GM21737 (cell line): Measurements from ENCODE around the gene NARF.
"Not testable (repeated sequence)": the region's sequence is repeated elsewhere in the genome, so short reads cannot be mapped to it uniquely, and the experiment has no call there.

ENCODE experiments used
- ATAC-seq: cut with Tn5 transposase; IDR thresholded peaks from one replicate; pipeline ENCODE4 v1.9.1; 2021; ENCODE audit warnings: mild to moderate bottlenecking, moderate library complexity; ENCODE audit not compliant: unreplicated experiment

Gene NARF

DNA sequence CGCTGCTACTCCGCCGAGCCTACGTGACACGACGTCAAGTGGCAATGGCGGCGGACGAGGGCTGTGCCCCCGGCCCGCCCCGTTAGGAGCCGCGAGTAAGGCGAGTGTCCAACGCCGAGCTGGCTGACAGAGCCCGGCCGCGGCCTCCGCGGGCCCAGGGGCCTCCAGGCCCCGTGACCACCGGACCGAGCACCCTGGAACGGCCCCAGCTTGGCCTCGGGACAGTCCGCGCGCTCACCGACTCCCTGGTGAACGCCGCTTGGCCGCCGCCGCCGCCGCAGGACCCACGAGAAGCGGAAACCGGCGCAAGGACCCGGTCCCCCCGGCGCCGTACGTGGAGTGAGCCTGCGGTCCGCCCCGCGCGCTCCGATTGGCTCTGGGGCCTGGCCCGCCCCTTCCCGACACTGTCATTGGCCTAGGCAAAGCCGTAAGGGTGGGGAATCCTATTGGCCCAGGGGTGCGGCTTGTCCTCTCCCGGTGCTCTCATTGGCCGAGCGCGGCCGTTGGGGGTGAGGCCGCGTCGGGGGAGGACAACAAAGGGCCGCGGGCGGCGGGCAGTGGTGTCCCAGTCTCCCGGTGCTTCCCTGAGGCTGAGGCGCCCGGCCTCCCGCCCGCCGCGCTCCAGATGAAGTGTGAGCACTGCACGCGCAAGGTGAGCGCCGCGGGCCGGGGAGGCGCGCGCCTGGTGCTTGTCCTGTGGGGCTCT lies at the start of gene NARF:
Gene NARF (plus strand): TSS at position 563 of the 706 bp plus-strand sequence. CDS start 63 bp downstream, at position 626.
- ATAC-seq: peak; percentile 90

DNA sequence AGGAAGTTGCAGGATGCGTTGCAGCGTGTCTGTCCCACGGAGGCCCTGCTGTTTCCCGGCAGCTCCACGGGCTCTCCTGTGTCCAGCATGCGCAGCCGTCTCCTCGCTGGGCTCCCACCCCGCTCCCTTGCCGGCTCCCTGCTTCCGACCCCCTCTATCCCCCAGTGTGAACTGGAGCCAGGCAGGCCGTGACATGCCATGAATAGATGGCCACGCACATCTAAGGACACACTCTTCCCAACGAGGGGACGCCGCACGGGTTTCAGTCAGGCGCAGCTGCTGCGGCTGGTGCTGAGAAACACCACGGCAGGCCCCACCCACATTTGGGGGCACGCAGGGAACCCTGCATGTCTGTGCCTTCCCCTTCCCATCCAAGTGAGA lies 49.6 kb upstream of the NARF start:
- ATAC-seq: no peak

DNA sequence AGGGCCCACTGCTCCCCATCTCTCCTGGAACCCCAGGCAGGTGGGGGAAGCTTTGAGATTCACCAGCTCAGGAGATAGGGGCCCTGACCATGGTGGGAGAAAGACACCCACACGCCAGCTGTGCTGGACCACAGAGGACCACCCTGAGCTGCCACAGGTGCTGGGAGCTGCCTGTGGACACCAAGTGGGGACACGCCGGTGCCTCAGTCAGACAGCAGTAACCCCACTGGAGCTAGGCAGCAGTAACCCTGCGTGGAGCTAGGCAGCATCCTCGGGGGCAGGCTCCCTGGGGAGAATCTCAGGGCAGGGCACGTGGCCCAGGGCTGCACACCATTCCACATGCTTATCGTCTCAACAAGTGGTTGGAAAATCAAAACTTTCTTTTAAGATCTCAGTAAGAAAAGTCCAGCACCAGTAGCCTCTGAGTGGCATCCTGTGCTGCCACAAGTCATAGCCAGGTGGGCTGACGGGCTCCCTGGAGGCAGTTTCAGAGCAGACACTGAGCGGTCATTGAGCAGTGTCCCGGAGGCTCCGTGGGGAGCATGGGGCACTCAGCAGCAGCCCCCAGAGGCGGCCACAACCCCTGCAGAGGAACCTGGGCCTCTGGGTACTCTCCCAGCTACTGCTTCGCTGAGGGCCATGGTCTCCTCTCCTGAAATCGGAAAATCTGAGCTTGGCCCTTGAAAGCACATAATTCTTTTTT lies 48.4 kb upstream of the NARF start:
- ATAC-seq: no peak

DNA sequence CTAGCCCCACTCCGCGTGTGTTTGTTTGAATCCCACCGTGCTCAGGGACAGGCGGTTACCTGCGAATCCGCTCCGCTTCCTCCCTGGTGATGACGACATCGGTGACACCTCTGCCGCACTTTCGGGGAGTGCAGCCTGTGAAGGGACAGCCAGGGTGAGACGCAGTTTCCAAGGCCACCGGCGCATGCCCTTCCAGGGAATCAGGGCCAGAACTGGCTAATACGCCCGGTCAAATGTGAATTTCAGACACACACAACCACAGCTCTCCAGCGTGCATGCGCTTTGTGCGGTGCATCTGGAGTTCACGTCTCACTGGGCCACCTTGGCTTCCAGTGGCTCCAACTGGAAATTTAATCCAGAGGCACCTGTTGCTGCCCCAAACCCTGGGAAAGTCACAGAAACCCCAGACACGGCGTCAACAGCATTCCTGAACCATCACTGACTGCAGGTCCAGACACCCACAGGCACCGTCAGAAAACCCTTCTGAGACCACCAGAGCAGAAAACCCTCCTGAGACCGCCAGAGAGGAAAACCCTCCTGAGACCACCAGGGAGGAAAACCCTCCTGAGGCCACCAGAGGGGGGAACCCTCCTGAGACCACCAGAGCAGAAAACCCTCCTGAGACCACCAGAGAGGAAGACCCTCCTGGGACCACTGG lies 47.0 kb upstream of the NARF start:
- no peak for ATAC-seq

DNA sequence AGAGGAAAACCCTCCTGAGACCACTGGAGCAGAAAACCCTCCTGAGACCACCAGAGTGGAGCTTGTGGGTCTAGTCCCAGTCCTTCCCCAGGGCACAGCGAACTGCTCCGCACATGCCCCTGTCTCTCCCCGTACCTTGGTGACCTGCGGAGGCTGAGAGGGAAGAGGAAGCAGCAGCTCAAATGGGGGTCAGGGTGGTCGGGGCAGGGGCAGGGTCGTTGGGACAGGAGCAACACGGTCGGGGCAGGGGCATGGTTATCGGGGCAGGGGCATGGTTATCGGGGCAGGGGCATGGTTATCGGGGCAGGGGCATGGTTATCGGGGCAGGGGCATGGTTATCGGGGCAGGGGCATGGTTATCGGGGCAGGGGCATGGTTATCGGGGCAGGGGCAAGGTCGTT lies 46.5 kb upstream of the NARF start:
- not testable (repeated sequence) for ATAC-seq

DNA sequence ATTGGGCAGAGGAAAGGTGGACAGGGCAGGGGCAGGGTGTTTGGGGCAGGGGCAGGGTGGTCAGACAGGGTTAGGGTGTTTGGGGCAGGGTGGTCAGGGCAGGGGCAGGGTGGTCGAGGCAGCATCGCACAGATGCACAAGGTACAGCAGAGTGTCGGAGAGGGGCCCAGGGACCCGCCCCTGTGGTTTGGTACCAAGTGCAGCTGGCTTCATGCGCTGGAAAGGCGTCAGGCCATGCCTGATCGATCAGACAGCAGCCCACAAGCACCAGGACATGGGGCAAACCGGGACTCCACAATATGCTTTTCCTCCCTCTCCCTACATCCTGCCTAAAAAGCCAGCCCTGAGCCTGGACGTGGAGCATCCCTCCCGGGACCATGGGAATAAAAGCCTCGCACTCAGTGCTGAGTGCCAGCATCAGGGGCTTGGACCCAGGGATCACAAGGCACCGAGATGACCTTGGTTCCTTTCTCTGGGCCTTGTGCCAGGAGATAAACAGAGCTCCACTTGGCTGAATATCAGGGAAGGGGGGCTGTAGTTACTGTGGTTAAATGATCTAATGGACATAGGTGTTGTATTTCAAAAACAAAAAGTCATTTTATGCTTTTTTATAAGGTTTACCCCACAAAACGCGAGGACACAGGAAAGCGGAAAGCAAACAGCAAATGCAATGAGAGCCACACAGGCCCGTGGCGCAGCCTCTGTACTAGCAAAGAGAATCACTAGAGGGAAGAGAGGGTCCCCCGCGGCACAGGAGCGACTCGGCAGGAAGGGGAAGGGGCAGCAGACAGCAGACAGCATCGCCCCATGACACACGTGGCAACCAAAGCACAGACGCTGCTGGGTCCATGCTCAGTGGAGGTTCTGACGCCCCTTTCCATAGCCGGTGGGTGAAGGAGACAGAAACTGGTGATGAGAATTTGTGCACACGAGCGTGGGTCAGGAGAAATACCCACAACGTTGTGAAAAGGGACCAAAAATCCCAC lies 45.7 kb upstream of the NARF start:
- ATAC-seq: no peak

DNA sequence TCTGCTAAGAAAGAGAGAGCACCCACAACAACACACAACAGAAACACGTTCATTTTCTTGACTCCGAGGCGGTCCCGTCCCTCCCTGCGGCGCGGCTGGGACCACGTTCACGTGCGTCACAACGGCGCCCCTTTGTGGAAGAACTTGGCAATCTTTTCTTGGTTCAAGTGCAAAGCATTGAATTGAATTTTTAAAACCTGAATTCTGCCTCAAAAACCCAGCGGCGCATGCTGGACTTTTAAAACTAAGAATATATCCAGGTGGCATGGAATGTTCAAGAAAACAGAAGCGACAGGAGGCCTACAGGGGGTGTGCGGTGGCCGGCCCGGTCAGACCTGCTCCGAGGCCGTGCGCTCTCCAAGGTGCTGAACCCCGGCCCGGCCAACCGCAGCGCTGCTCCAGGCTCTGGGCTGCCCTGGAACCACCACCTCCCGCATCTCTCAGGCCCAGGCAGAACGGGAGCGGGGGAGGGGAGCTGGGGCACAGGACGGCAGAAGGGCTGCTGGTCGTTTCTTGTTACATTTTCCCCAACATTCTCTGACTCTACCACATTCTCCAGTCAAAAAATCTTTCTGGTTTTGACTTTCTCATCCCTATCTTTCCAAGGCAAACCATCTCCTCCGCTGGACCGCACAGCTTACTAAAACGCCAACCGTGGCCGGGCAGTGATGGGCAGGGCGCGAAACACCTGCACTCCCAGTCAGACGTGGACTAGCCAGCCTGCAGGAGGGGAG lies 43.8 kb upstream of the NARF start:
- ATAC-seq: no peak

DNA sequence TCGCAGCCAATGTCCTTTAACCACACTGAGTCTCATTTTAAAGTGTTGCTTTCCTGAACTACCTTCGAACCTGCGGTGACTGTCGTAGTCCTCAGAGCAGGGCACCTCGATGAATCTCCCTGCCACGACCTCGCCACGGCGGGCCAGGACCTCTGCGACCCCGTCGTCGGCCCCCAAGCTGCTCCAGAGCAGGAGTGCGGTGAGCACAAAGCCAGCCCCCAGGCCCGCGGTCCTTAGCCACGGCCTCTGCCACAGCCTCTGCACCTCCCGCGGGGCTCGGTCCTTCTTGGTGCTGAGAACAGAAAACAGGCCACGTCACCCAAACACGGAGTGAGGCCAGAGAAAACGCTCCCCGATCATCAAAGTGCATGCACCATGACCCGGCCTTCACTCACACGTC lies 43.2 kb upstream of the NARF start:
- no peak for ATAC-seq

DNA sequence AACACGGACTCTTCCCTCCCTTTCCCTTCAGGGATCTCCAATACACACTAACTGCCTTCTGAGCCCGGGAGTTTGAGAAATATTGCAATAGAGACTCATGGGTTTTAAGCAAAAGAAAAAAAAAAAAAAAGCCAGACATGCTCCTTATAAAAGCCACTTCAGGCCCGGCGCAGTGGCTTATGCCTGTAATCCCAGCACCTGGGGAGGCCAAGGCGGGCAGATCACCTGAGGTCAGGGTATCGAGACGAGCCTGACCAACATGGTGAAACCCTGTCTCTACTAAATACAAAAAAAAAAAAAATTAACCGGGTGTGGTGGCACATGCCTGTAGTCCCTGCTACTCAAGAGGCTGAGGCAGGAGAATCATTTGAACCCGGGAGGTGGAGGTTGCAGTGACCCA lies 42.8 kb upstream of the NARF start:
- no peak for ATAC-seq

DNA sequence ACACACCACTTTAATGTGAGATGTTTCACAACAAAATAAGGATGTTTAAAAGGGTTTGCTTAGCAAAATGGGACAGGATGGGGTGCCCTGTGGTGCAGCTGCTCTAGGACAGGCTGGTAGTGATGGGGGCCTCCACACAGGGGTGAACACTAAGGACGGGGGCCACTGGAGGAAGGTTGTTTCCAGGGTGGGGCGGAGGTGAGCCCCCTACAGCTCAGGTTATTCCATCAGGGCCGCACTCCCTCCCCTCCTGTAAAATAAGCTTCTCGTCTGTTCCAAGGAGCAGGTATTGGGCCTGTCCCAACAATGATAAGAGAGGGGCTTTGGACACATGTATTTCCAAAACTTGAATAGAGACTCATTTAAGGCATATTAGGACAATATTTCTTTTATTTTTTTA lies 42.3 kb upstream of the NARF start:
- no peak for ATAC-seq

DNA sequence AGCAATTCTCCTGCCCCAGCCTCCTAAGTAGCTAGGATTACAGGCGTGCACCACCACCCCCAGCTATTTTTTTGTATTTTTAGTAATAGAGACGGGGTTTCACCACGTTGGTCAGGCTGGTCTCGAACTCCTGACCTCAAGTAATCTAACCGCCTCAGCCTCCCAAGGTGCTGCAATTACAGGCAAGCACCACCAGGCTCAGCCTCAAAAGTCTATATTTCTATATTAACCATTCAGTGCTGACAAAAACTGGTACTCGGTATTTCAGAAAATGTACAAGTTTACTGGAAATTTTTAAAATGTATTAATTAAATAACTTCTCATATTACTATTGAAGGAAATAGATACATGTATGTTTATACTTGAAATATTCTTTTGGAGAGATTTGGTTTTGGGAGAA lies 41.8 kb upstream of the NARF start:
- no peak for ATAC-seq

DNA sequence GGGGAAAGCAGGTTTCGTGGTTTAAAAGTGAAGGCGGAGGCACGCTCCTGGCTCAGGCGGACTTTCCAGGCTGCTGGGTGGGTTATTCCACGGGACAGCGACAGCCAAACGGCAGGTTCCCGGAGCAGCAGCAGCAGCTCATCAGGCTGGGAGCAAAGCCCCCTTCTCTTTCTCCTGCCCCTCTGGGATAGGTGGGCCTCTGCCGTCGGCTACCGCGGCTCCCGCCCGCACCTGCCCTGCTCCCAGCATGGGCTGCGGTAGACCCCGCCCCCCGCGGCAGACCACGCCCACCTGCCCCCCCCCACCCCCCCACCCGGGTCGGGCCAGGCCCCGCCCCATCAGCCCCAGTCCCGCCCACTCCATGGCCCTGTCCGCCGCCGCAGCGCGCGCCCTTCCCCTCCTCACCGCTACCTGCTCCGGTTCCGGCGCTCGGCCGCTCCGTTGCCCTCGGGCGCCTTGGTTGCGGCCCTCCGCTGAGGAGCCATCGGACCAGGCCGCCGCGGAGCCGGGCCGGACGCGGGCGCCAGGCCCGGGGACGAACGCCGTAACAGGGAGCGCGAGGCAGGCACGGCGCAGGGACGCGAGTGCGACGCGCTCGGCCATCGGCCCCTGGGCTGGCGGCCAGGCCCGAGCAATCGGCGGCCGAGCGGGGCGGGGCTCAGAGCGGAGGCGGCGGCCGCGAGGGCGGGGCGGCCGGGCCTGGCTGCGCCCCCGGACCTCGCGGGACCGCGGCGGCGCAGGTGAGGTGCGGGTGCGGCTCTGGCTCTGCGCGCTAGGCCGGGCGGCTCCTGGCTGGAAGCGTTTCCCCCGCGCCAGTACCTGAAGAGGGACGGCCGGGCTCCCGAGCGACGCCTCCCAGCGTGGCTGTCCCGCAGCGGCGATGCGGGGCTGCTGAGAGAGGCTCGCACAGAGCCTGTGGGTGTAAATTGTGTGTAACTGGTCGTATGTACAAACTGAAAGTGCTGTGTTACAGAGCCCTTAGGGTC lies 40.2 kb upstream of the NARF start, which contains the start of the genes HEXD and OGFOD3:
Gene HEXD (plus strand): TSS at position 347 of the 986 bp plus-strand sequence. CDS start 1,453 bp downstream, outside the sequence.
Gene OGFOD3 (minus strand): TSS at position 586 of the 986 bp plus-strand sequence. CDS start 101 bp downstream, at position 485.
- peak; percentile 83 for ATAC-seq

DNA sequence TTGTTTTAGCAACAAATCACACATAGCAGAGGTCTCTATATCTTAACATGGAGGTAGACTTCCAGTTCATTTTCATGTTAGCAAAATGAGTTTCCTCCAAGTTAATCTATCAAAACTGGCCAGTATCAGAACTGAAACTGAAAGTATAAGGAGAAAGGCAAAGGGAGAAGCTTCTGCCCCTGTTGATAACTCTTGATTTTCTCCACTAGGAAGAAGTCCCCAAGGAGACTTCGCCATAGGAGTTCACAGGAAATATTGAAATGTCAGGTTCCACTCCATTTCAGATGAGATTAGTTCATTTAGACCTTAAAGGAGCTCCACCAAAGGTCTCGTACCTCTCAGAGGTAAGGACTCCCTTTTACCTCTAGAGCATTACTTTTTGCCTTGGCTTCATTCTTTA lies 39.0 kb upstream of the NARF start:
- ATAC-seq: no peak

DNA sequence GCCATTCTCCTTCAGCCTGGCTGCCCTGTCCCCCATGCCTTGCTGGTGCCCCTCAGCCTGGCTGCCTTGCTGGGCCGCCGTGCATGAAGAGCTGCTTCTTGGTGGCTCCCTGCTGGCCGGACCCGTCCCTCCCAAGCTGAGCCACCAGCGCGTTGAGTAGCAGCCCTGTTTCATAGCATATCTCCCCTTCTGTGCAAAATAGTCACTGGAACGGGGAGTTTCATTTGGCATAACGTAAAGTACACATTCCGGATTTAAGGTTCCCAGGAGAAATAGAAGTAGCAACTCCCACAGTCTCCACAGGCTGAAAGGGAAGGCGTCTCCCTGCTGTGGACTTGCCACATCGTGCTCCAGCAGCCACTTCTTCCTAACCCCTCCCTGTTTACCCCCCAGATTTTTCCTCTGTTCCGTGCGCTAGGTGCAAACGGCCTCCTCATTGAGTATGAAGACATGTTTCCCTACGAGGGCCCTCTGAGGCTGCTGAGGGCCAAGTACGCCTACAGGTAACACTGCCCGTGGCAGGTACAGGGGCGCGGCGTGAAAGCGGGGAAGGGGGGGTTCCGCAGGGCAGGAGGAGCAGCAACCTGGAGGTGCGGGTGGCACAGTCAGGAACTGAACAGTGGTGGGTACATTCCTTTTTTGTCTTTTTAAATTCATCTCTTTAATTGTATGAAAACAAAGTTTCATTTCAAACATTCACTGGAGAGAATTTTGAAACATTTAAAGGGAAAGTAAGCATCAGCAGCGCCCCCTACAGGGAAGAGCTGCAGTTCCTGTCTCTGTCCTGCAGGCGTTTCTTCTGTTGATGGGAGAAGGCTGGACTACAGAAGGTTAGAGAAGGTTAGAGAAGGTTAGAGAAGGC lies 34.3 kb upstream of the NARF start:
- no peak for ATAC-seq

DNA sequence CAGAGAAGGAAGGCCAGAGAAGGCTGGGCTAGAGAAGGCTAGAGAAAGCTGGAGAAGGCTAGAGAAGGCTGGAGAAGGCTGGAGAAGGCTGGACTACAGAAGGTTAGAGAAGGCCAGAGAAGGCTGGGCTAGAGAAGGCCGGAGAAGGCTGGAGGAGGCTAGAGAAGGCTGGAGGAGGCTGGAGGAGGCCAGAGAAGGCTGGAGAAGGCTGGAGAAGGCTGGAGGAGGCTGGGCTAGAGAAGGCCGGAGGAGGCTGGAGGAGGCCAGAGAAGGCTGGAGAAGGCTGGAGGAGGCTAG lies 33.7 kb upstream of the NARF start:
- no peak for ATAC-seq

DNA sequence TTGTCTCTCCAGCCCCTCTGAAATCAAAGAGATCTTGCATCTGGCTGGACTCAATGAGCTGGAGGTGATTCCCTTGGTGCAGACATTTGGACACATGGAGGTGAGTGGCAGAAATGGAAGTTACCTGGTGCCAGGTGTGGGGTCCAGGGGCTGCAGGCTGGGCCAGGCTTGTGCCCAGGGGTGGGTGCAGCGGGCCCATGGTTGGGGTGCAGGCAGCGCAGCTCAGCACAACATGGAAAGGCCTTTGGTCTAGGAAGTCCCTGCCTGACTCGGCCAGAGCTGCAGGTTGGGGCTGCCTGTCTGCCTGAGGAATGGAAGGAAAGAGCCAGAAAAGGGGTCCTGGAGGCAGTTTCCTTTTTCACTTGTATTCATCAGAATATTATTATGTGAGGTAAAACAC lies 30.0 kb upstream of the NARF start:
- ATAC-seq: no peak

DNA sequence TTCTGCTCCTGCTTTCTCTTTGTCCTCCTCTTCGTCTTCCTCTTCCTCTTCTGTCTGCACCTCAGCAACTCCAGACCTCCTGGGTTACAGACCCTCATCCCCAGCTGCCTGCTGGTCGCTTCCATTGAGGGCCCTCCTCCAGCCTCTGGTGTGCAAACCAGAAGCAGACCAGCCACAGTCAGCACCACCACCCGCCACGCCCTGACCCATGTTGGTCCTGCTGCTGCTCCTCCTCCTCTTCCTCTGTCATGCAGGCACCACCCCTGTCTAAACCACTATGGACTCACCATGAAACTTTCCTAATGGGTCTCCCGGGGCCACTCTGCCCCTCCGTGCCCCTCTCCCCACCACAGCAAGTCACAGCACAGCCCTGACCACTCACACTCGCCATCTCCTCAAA lies 28.7 kb upstream of the NARF start:
- no peak for ATAC-seq

DNA sequence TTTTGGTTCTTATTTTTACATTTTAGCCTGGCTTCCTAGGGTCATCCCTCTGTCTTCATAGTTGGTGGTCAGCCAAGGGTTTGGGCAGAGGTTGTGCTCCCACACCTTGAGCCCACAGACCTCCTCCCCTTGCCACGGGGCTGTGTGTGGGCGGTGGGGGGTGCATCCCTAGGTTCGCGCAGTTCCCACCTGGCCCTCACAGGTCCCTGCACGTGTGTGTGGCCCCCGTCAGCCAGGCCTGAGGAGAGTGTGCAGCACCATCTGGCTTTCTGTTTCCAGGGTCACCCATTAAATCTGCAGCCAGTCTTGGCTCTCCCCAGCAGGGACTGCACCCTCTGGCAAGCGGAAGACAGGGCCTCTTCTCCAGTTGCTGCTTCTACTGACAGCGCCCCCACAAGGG lies 26.5 kb upstream of the NARF start:
- ATAC-seq: no peak
